GM12874 (cell line): Measurements from ENCODE around the gene NAT14.

Experiments
- CTCF ChIP-seq: IDR thresholded peaks from 2 replicates; pipeline ENCODE4 v1.5.1; 2011; ENCODE audit warnings: low read depth, mild to moderate bottlenecking, control low read depth, low read length, moderate library complexity; ENCODE audit not compliant: insufficient read depth

The NAT14 gene

GRCh38 chr19:55461974-55462626 lies 22.9 kb upstream of the NAT14 start:
- no peak for TF ChIP-seq CTCF

GRCh38 chr19:55462722-55463121 lies 22.3 kb upstream of the NAT14 start:
- no peak for TF ChIP-seq CTCF

- no peak for TF ChIP-seq CTCF
Observed at GRCh38 chr19:55463583-55464031, 21.4 kb upstream of the NAT14 start.

- TF ChIP-seq CTCF = no peak
Observed at GRCh38 chr19:55464039-55464661, 20.8 kb upstream of the NAT14 start.

GRCh38 chr19:55464662-55465054 lies 20.3 kb upstream of the NAT14 start, which contains the start of gene C19orf85:
Gene C19orf85 (minus strand): TSS chr19:55464751. CDS start chr19:55464554, 197 bp downstream.
- no peak for TF ChIP-seq CTCF

GRCh38 chr19:55465460-55466240 lies 19.3 kb upstream of the NAT14 start:
- no peak for TF ChIP-seq CTCF

- TF ChIP-seq CTCF = no peak
Observed at GRCh38 chr19:55466241-55466614, 18.8 kb upstream of the NAT14 start.
